Endodermal cell (in vitro differentiated cells): ENCODE measurements around the gene PDE4D. TPM values are rescaled to one million over a fixed set of nuclear protein-coding genes. Genes with fewer than 3 reads are reported as not detected.

ENCODE experiments used
- DNase-seq: peaks from one replicate; pipeline ENCODE4 v3.0.0-alpha.2; 2017
- H3K27ac ChIP-seq: 2 replicates; pipeline ENCODE4 v1.5.1; 2013; ENCODE audit warnings: mild to moderate bottlenecking, low read depth, low read length, moderate library complexity
- H3K27me3 ChIP-seq: 2 replicates; pipeline ENCODE4 v1.6.1; 2013; ENCODE audit warnings: mild to moderate bottlenecking, low read length, moderate library complexity; ENCODE audit not compliant: insufficient read depth, control insufficient read depth, poor library complexity, severe bottlenecking
- H3K36me3 ChIP-seq: 2 replicates; pipeline ENCODE4 v1.7.0; 2013; ENCODE audit warnings: mild to moderate bottlenecking, low read length, moderate library complexity; ENCODE audit not compliant: control insufficient read depth, insufficient read depth
- H3K4me1 ChIP-seq: one replicate; pipeline ENCODE4 v1.7.0; 2013; ENCODE audit warnings: low read length; ENCODE audit not compliant: control insufficient read depth, insufficient read depth
- H3K4me3 ChIP-seq: 2 replicates; pipeline ENCODE4 v1.5.1; 2013; ENCODE audit warnings: mild to moderate bottlenecking, low read length, moderate library complexity
- H3K9ac ChIP-seq: 2 replicates; pipeline ENCODE4 v1.6.1; 2013; ENCODE audit warnings: mild to moderate bottlenecking, low read length, moderate library complexity; ENCODE audit not compliant: poor library complexity, severe bottlenecking; ENCODE audit errors: extremely low read depth
- H3K9me3 ChIP-seq: 2 replicates; pipeline ENCODE4 v1.6.1; 2013; ENCODE audit warnings: mild to moderate bottlenecking, low read length, moderate library complexity; ENCODE audit not compliant: control insufficient read depth
- H3K27ac Mint-ChIP-seq: 2 replicates; pipeline ENCODE4 v1.8.0; 2020; ENCODE audit warnings: mixed read lengths
- H3K27me3 Mint-ChIP-seq: 2 replicates; pipeline ENCODE4 v1.8.0; 2021; ENCODE audit warnings: mild to moderate bottlenecking, mixed read lengths; ENCODE audit not compliant: insufficient read depth
- H3K36me3 Mint-ChIP-seq: 2 replicates; pipeline ENCODE4 v1.8.0; 2020; ENCODE audit warnings: low read depth, mixed read lengths
- H3K4me1 Mint-ChIP-seq: 2 replicates; pipeline ENCODE4 v1.8.0; 2020; ENCODE audit warnings: mixed read lengths
- H3K4me3 Mint-ChIP-seq: 2 replicates; pipeline ENCODE4 v1.8.0; 2020; ENCODE audit warnings: mild to moderate bottlenecking, moderate library complexity, mixed read lengths
- H3K9me3 Mint-ChIP-seq: 2 replicates; pipeline ENCODE4 v1.8.0; 2020; ENCODE audit warnings: mild to moderate bottlenecking, mixed read lengths
- WGBS, 2 experiments: methylation state at CpG; one replicate each; pipeline versions ENCODE4 v1.1.5 to v1.1.7; 2013; ENCODE audit warnings: missing lambda C conversion rate in 2 of 2, mixed read lengths in 1 of 2; ENCODE audit not compliant: insufficient coverage in 1 of 2, insufficient read length in 1 of 2; 5-methylcytosine and 5-hydroxymethylcytosine counted together
- total RNA-seq, 2 donors: library from RNA; stranded (reverse); fragmentation: NEBNext Ultra II Directional in 1 of 2; extraction: Animal tissue kit (Norgen Biotek cat#: 25700) in 1 of 2; gene quantifications; 2 replicates in 1 of 2; 3 replicates in 1 of 2; pipeline ENCODE4 v1.2.1, GENCODE V29; 2021
- TF ChIP-seq, protein P1 (sequence below): fragments of 200-600 bp; sonication (generic); conservative IDR thresholded peaks from 2 replicates; pipeline ENCODE4 v1.5.0; 2021; ENCODE audit warnings: antibody characterized with exemption, mild to moderate bottlenecking

PDE4D gene
- total RNA-seq, 2 donors from 2014 or later: 9.2 to 11.4 TPM

DNA sequence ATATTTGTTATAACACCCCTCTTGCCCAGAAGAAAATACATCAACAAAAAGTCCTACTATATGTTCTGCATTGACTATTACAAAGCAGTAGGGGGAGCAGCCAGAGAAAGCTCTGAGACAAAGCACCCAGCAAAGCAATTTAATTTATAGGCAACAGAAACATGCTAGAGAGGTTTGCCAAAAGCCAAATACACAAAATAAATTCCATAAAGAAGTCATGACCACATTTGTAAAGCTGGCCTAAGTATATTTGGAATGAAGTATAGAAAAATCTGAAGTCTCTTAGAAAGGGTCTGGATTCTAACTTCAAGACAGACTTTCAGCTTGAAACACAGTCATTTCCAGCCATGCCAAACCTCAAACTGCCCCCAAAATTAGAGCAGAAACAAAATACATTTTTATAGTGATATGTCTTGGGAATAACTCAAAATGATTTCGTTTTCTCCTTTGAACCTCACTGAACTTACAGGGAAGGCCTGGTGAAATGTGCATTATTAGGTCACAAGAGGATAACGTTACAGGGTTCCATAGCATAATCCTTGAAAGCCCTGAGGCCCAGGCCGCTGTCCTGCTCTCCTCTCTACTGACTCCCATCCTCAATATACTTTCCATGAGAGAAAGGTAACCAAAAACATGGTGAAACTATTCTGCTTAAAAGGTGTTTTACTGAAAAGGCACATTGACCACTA is 858.9 kb downstream of the PDE4D start:
- no peak for DNase-seq
- no peaks in the 10 kb centered on the region for H3K9me3 ChIP-seq
- Mint-ChIP-seq H3K4me3 (no peak overlapping the region), H3K9me3 (no peaks in the 10 kb centered on the region), H3K4me1 (peaks cover 4% of the 10 kb centered on the region), H3K36me3 (peaks cover 1% of the 10 kb centered on the region), H3K27me3 (peaks cover 19% of the 10 kb centered on the region), H3K27ac (no peak overlapping the region)
- no peak overlapping the region for H3K9ac ChIP-seq
- TF ChIP-seq, protein P1, sequence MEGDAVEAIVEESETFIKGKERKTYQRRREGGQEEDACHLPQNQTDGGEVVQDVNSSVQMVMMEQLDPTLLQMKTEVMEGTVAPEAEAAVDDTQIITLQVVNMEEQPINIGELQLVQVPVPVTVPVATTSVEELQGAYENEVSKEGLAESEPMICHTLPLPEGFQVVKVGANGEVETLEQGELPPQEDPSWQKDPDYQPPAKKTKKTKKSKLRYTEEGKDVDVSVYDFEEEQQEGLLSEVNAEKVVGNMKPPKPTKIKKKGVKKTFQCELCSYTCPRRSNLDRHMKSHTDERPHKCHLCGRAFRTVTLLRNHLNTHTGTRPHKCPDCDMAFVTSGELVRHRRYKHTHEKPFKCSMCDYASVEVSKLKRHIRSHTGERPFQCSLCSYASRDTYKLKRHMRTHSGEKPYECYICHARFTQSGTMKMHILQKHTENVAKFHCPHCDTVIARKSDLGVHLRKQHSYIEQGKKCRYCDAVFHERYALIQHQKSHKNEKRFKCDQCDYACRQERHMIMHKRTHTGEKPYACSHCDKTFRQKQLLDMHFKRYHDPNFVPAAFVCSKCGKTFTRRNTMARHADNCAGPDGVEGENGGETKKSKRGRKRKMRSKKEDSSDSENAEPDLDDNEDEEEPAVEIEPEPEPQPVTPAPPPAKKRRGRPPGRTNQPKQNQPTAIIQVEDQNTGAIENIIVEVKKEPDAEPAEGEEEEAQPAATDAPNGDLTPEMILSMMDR: peak; percentile 81
- WGBS, 2 experiments: 14 to 57% methylated on average over 1 to 3 of the region's 3 CpGs
- no peaks in the 10 kb centered on the region for H3K36me3 ChIP-seq
- no peaks in the 10 kb centered on the region for H3K4me1 ChIP-seq
- no peak overlapping the region for H3K4me3 ChIP-seq
- H3K27me3 ChIP-seq: peaks cover 21% of the 10 kb centered on the region
- no peak overlapping the region for H3K27ac ChIP-seq

- Histone ChIP-seq H3K9me3 (peaks cover 6% of the 10 kb centered on the region), H3K36me3 (no peaks in the 10 kb centered on the region), H3K27ac (no peak overlapping the region), H3K9ac (no peak overlapping the region), H3K4me1 (no peaks in the 10 kb centered on the region), H3K27me3 (no peaks in the 10 kb centered on the region), H3K4me3 (no peak overlapping the region)
- DNase-seq: no peak
- TF ChIP-seq, protein P1: no peak
- Mint-ChIP-seq H3K27ac (no peak overlapping the region), H3K4me3 (no peak overlapping the region), H3K4me1 (no peaks in the 10 kb centered on the region), H3K9me3 (peaks cover 6% of the 10 kb centered on the region), H3K36me3 (peaks cover 5% of the 10 kb centered on the region), H3K27me3 (no peaks in the 10 kb centered on the region)
- WGBS, 2 experiments: 91 to 100% methylated on average over 2 to 5 of the region's 6 CpGs
These were observed 866.2 kb downstream of the PDE4D start for GRCh38 chr5:59027145-59027907.

DNA sequence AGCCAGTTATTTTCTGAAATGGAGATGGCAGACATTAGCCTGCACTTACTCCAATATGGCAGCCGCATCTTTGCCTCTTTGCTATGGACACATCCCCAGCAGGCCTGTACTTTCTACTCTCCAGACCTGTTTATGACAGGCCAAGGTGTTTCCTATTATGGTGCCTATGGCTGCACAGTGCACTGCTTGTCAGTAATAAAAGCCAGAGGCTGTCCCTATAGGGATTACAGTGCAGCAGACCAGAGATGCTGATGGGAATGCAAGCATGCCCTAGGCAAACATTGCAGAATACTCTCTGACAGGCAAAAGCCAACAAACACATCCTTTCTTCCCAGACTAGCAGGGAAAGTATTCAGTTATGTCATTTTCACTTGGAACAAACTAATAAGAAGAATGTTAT is 867.8 kb downstream of the PDE4D start:
- TF ChIP-seq, protein P1: no peak
- Mint-ChIP-seq H3K36me3 (peaks cover 5% of the 10 kb centered on the region), H3K27me3 (no peaks in the 10 kb centered on the region), H3K27ac (no peak overlapping the region), H3K9me3 (peaks cover 6% of the 10 kb centered on the region), H3K4me1 (peaks cover 3% of the 10 kb centered on the region), H3K4me3 (no peak overlapping the region)
- no peak for DNase-seq
- Histone ChIP-seq H3K4me1 (no peaks in the 10 kb centered on the region), H3K36me3 (no peaks in the 10 kb centered on the region), H3K4me3 (no peak overlapping the region), H3K27me3 (no peaks in the 10 kb centered on the region), H3K27ac (no peak overlapping the region), H3K9me3 (peaks cover 6% of the 10 kb centered on the region), H3K9ac (no peak overlapping the region)
- WGBS, 2 experiments: 77% methylated on average over 1 of the region's 1 CpG; no CpG with 5 or more reads in 1 of the 2 experiments
